Fibroblast of upper back skin (primary cell): ENCODE results near the gene ST6GALNAC3.
A peak's percentile ranks its signal among the peaks of the same experiment; 100 is the strongest.
"Not testable (repeated sequence)": the region's sequence is repeated elsewhere in the genome, so short reads cannot be mapped to it uniquely, and the experiment has no call there.

Experiments
- DNase-seq: peaks from one replicate; pipeline ENCODE4 v3.0.0-alpha.2; 2013

Gene ST6GALNAC3

GRCh38 chr1:76595024-76595423, 520.5 kb downstream of the ST6GALNAC3 start:
- DNase-seq = no peak

GRCh38 chr1:76601465-76601864, 526.9 kb downstream of the ST6GALNAC3 start:
- no peak for DNase-seq

GRCh38 chr1:76607717-76608116, 533.2 kb downstream of the ST6GALNAC3 start:
- no peak for DNase-seq

- DNase-seq = no peak
Measured at GRCh38 chr1:76611770-76612445, 537.4 kb downstream of the ST6GALNAC3 start.

GRCh38 chr1:76613886-76614285, 539.3 kb downstream of the ST6GALNAC3 start:
- DNase-seq = no peak

GRCh38 chr1:76615253-76616035, 540.9 kb downstream of the ST6GALNAC3 start:
- no peak for DNase-seq

- DNase-seq = no peak
Measured at GRCh38 chr1:76620371-76620770, 545.8 kb downstream of the ST6GALNAC3 start.

GRCh38 chr1:76622774-76623528, 548.4 kb downstream of the ST6GALNAC3 start:
- no peak for DNase-seq

GRCh38 chr1:76625886-76626678, 551.5 kb downstream of the ST6GALNAC3 start:
- peak; percentile 87 for DNase-seq

GRCh38 chr1:76627498-76627897, 553.0 kb downstream of the ST6GALNAC3 start:
- DNase-seq = no peak

- DNase-seq = peak; percentile 59
Measured at GRCh38 chr1:76627901-76628300, 553.4 kb downstream of the ST6GALNAC3 start.

GRCh38 chr1:76632136-76632535, 557.6 kb downstream of the ST6GALNAC3 start:
- no peak for DNase-seq

GRCh38 chr1:76635784-76636183, 561.2 kb downstream of the ST6GALNAC3 start:
- peak; percentile 13 for DNase-seq

GRCh38 chr1:76639181-76639580, 564.6 kb downstream of the ST6GALNAC3 start:
- DNase-seq = no peak

GRCh38 chr1:76640092-76640491, 565.5 kb downstream of the ST6GALNAC3 start:
- peak; percentile 83 for DNase-seq

- DNase-seq = no peak
Measured at GRCh38 chr1:76640723-76641122, 566.2 kb downstream of the ST6GALNAC3 start.

- DNase-seq = no peak
Measured at GRCh38 chr1:76644139-76644538, 569.6 kb downstream of the ST6GALNAC3 start.

- DNase-seq = not testable (repeated sequence)
Measured at GRCh38 chr1:76652860-76653259, 578.3 kb downstream of the ST6GALNAC3 start.

GRCh38 chr1:76657623-76658022, 583.1 kb downstream of the ST6GALNAC3 start:
- no peak for DNase-seq

- peak; percentile 74 for DNase-seq
Measured at GRCh38 chr1:76659171-76659940, 584.8 kb downstream of the ST6GALNAC3 start.

GRCh38 chr1:76661531-76661930, 587.0 kb downstream of the ST6GALNAC3 start:
- DNase-seq = no peak

GRCh38 chr1:76666499-76666898, 592.0 kb downstream of the ST6GALNAC3 start:
- DNase-seq = no peak
